Vagina (tissue), 2 donors: Measurements from ENCODE around the gene PGBD4. TPM values are rescaled to one million over a fixed set of nuclear protein-coding genes. Genes with fewer than 3 reads are reported as not detected.
A peak's percentile ranks its signal among the peaks of the same experiment; 100 is the strongest.

Source experiments
- DNase-seq, 2 donors: peaks; one replicate each; pipeline ENCODE4 v3.0.0-alpha.2; 2017; ENCODE audit errors: extremely low spot score in 2 of 2
- H3K27ac ChIP-seq: fragments of 200-600 bp; sonication (generic); one replicate; pipeline ENCODE4 v1.5.1; 2019
- H3K27me3 ChIP-seq: fragments of 200-600 bp; sonication (generic); one replicate; pipeline ENCODE4 v1.5.1; 2019
- H3K36me3 ChIP-seq, 2 donors: fragments of 200-600 bp; sonication (generic); one replicate each; pipeline ENCODE4 v1.5.1; 2017 to 2019
- H3K4me1 ChIP-seq: fragments of 200-600 bp; sonication (generic); one replicate; pipeline ENCODE4 v1.5.1; 2019
- H3K4me3 ChIP-seq, 2 donors: fragments of 200-600 bp; sonication (generic); 1 replicate in 1 of 2; 2 replicates in 1 of 2; pipeline ENCODE4 v1.5.1; 2016 to 2019
- H3K9me3 ChIP-seq: fragments of 200-600 bp; sonication (generic); one replicate; pipeline ENCODE4 v1.5.1; 2019
- CTCF ChIP-seq, 3 experiments: fragments of 450-650 bp in 2 of 3; fragments of 200-600 bp in 1 of 3; sonication (generic) in 1 of 3; IDR thresholded peaks; one replicate each; pipeline ENCODE4 v1.5.1; 2017 to 2019; ENCODE audit warnings: antibody characterized with exemption in 3 of 3, mild to moderate bottlenecking in 2 of 3, moderate library complexity in 2 of 3
- POLR2A ChIP-seq, 2 donors: fragments of 450-650 bp; IDR thresholded peaks; one replicate each; pipeline ENCODE4 v1.6.1; 2017; ENCODE audit warnings: antibody characterized with exemption in 2 of 2, mild to moderate bottlenecking in 2 of 2, moderate library complexity in 2 of 2
- POLR2AphosphoS5 ChIP-seq, 2 donors: sonication (generic); formaldehyde crosslinking; IDR thresholded peaks; one replicate each; pipeline ENCODE4 v1.9.0; 2017; ENCODE audit warnings: antibody characterized with exemption in 2 of 2, mild to moderate bottlenecking in 2 of 2, low read depth in 1 of 2; ENCODE audit not compliant: insufficient read depth in 1 of 2
- intact Hi-C: fragments of 100-400 bp; cut with DNase I; formaldehyde crosslinking; loops from one replicate; pipeline ENCODE4 v1.15.1; 2023
- total RNA-seq: library from RNA; depleted of rRNA; stranded (reverse); fragments of >200 nt; gene quantifications from one replicate; pipeline ENCODE4 v1.2.3, GENCODE V29; 2016

Gene PGBD4
- total RNA-seq, result 1.5 TPM

DNA sequence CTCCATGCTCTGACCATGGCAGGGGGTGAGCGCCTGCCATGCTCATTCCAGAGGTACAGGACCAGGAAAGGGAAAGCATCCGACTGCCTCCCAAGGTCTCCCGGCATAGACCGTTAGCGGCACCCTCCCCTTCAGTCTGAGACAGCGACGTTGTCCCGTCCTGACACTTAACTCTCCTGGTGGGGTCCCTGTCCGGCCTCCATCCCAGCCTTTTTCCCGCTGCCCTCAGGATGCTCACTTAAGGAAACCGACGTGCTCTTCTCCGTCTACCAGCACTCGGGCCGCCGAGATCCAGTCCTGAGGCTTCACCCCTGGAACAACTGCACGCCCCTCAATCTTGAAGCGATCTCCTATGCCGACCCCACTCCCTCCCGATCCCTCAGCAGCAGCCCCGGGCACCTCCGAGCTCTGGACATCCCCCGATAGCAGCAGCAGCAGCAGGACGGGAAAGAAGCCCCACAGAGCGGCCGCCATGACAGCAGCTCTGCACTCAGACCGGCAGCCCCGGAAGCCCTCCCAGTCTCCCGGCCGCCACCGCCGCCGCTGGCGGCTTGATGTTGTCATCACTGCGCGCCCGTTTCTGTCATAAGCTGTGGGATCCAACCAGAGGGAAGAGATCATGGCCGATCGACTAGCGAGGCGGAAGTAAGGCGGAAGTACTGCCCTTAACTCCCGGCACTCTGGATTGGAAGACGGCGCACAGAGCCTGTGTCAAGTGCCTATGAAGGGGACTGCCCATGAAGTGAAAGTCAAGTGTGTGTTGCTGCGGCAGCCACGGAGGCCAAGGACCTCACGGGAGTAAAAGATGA lies at the start of gene PGBD4, which contains the start of gene EMC7:
PGBD4 (plus strand) TSS at position 718 of the 809 bp plus-strand sequence. CDS start 449 bp downstream, outside the sequence.
EMC7 (minus strand) TSS at position 497 of the 809 bp plus-strand sequence; CDS start at position 474, 23 bp downstream.
- TF ChIP-seq CTCF (IDR thresholded peaks at IDR 0.05) (peak in 1 of 3 experiments; percentile 9), POLR2AphosphoS5 (IDR thresholded peaks at IDR 0.05; ENCODE audit: insufficient read depth in 1 of 2, low read depth in 1 of 2) (peak; percentile 88 to 98), POLR2A (IDR thresholded peaks at IDR 0.05) (no peak)
- Histone ChIP-seq H3K4me3 (peak within 1 kb of the TSS; percentile 85 to 98), H3K4me1 (peaks cover 27% of the 10 kb centered on the region), H3K9me3 (no peaks in the 10 kb centered on the region), H3K27me3 (no peaks in the 10 kb centered on the region), H3K36me3 (no peaks in the 10 kb centered on the region), H3K27ac (peak within 1 kb of the TSS; percentile 59)
- intact Hi-C loops, result loop anchor here (5.0 kb wide), 1 partner anchor 111 kb away; the partner anchor contains the start of gene KATNBL1
- DNase-seq, result peak; percentile 98 to 100

GRCh38 chr15:34054081-34054707 lies 47.7 kb upstream of the PGBD4 start:
- no peak overlapping the region for H3K4me3 ChIP-seq
- intact Hi-C loops, result no loop called here
- DNase-seq, result no peak
- H3K9me3 ChIP-seq, result peaks cover 6% of the 10 kb centered on the region
- no peaks in the 10 kb centered on the region for H3K27me3 ChIP-seq
- H3K36me3 ChIP-seq, result no peaks in the 10 kb centered on the region
- TF ChIP-seq POLR2AphosphoS5 (IDR thresholded peaks at IDR 0.05; ENCODE audit: insufficient read depth in 1 of 2, low read depth in 1 of 2), result no peak
- TF ChIP-seq POLR2A (IDR thresholded peaks at IDR 0.05), result no peak
- no peak for TF ChIP-seq CTCF (IDR thresholded peaks at IDR 0.05)
- H3K27ac ChIP-seq, result no peak overlapping the region
- no peaks in the 10 kb centered on the region for H3K4me1 ChIP-seq

- DNase-seq, result no peak
- H3K27me3 ChIP-seq, result no peaks in the 10 kb centered on the region
- no peak for TF ChIP-seq POLR2AphosphoS5 (IDR thresholded peaks at IDR 0.05; ENCODE audit: insufficient read depth in 1 of 2, low read depth in 1 of 2)
- TF ChIP-seq POLR2A (IDR thresholded peaks at IDR 0.05), result no peak
- no peak for TF ChIP-seq CTCF (IDR thresholded peaks at IDR 0.05)
- H3K4me1 ChIP-seq, result no peaks in the 10 kb centered on the region
- no peak overlapping the region for H3K4me3 ChIP-seq
- H3K36me3 ChIP-seq, result no peaks in the 10 kb centered on the region
- no peak overlapping the region for H3K27ac ChIP-seq
- intact Hi-C loops, result no loop called here
- H3K9me3 ChIP-seq, result no peaks in the 10 kb centered on the region
Measured at GRCh38 chr15:34055868-34056595, 45.9 kb upstream of the PGBD4 start.

DNA sequence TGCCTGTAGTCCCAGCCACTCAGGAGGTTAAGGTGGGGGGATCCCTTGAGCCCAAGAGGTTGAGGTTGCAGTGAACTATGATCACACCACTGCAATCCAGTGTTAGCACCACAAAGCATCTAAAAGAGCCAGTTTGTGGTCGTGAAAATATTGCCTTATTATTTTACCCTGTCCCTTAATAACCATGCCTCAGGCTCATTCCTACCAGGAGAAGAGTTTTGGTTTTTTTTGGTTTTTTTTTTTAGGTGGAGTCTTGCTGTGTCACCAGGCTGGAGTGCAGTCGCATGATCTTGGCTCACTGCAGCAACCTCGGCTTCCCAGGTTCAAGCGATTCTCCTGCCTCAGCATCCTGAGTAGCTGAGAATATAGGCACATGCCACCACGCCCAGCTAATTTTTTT lies 45.0 kb upstream of the PGBD4 start:
- Histone ChIP-seq H3K4me3 (no peak overlapping the region), H3K36me3 (no peaks in the 10 kb centered on the region), H3K27me3 (no peaks in the 10 kb centered on the region), H3K27ac (no peak overlapping the region), H3K4me1 (no peaks in the 10 kb centered on the region), H3K9me3 (no peaks in the 10 kb centered on the region)
- no peak for TF ChIP-seq POLR2AphosphoS5 (IDR thresholded peaks at IDR 0.05; ENCODE audit: insufficient read depth in 1 of 2, low read depth in 1 of 2)
- TF ChIP-seq CTCF (IDR thresholded peaks at IDR 0.05), result no peak
- no peak for TF ChIP-seq POLR2A (IDR thresholded peaks at IDR 0.05)
- no peak for DNase-seq
- intact Hi-C loops, result no loop called here
